Cardiac fibroblast (primary cell): ENCODE results near the gene SSBP3.
"Not testable (repeated sequence)": the region's sequence is repeated elsewhere in the genome, so short reads cannot be mapped to it uniquely, and the experiment has no call there.

ENCODE experiments used
- DNase-seq, 2 donors: peaks; one replicate each; pipeline versions ENCODE4 v3.0.0 to v3.0.0-alpha.2; 2010; ENCODE audit warnings: low read depth in 2 of 2
- H3K4me3 ChIP-seq, 2 donors: replicated peaks in 1 of 2; 1 replicate in 1 of 2; 2 replicates in 1 of 2; pipeline ENCODE4 v1.5.1; 2011; ENCODE audit warnings: low read depth in 2 of 2, low read length in 2 of 2, mild to moderate bottlenecking in 2 of 2, moderate library complexity in 1 of 2
- CTCF ChIP-seq: IDR thresholded peaks from one replicate; pipeline ENCODE4 v1.5.1; 2011; ENCODE audit warnings: low read depth, mild to moderate bottlenecking, low read length, inconsistent platforms

Gene SSBP3

GRCh38 chr1:54354899-54355298, 51.3 kb downstream of the SSBP3 start:
- no peak for DNase-seq
- TF ChIP-seq CTCF: no peak
- no peak overlapping the region for H3K4me3 ChIP-seq

GRCh38 chr1:54353959-54354358, 52.2 kb downstream of the SSBP3 start:
- no peak overlapping the region for H3K4me3 ChIP-seq
- no peak for DNase-seq
- TF ChIP-seq CTCF: no peak

GRCh38 chr1:54352755-54353154, 53.4 kb downstream of the SSBP3 start:
- no peak overlapping the region for H3K4me3 ChIP-seq
- TF ChIP-seq CTCF: no peak
- peak in 1 of 2 donors; percentile 9 for DNase-seq

- no peak for TF ChIP-seq CTCF
- DNase-seq: no peak
- no peak overlapping the region for H3K4me3 ChIP-seq
These were observed 55.8 kb downstream of the SSBP3 start for GRCh38 chr1:54350360-54350759.

- no peak overlapping the region for H3K4me3 ChIP-seq
- DNase-seq: no peak
- no peak for TF ChIP-seq CTCF
These were observed 57.5 kb downstream of the SSBP3 start for GRCh38 chr1:54348700-54349021.

GRCh38 chr1:54347955-54348699, 58.1 kb downstream of the SSBP3 start:
- TF ChIP-seq CTCF: no peak
- DNase-seq: no peak
- H3K4me3 ChIP-seq: no peak overlapping the region

- TF ChIP-seq CTCF: no peak
- H3K4me3 ChIP-seq: no peak overlapping the region
- DNase-seq: no peak
These were observed 58.8 kb downstream of the SSBP3 start for GRCh38 chr1:54347261-54347954.

GRCh38 chr1:54345548-54345947, 60.6 kb downstream of the SSBP3 start:
- not testable (repeated sequence) for H3K4me3 ChIP-seq, DNase-seq
